GM10266 (cell line): ENCODE data around the gene STAC2.
A peak's percentile ranks its signal among the peaks of the same experiment; 100 is the strongest.

Experiments
- DNase-seq: peaks from one replicate; pipeline ENCODE4 v3.0.0; 2012; ENCODE audit errors: extremely low spot score
- CTCF ChIP-seq: IDR thresholded peaks from 2 replicates; pipeline ENCODE4 v1.5.1; 2012; ENCODE audit warnings: mild to moderate bottlenecking, low read depth; ENCODE audit not compliant: control insufficient read depth, insufficient read depth; ENCODE audit errors: missing control alignments

STAC2 gene

GRCh38 chr17:39246274-39246673 lies 20.5 kb upstream of the STAC2 start:
- no peak for TF ChIP-seq CTCF

GRCh38 chr17:39244600-39245570 lies 19.1 kb upstream of the STAC2 start:
- DNase-seq, result peak; percentile 79
- TF ChIP-seq CTCF, result peak; percentile 95

More at GRCh38 chr17:39246274-39246673, 20.5 kb upstream of the STAC2 start:
- no peak for DNase-seq

- no peak for TF ChIP-seq CTCF
- no peak for DNase-seq
Observed at GRCh38 chr17:39244016-39244599, 18.4 kb upstream of the STAC2 start.

GRCh38 chr17:39243155-39243554 lies 17.4 kb upstream of the STAC2 start:
- TF ChIP-seq CTCF, result no peak

GRCh38 chr17:39240631-39241030 lies 14.9 kb upstream of the STAC2 start:
- no peak for TF ChIP-seq CTCF
- no peak for DNase-seq

More at GRCh38 chr17:39243155-39243554, 17.4 kb upstream of the STAC2 start:
- no peak for DNase-seq

DNA sequence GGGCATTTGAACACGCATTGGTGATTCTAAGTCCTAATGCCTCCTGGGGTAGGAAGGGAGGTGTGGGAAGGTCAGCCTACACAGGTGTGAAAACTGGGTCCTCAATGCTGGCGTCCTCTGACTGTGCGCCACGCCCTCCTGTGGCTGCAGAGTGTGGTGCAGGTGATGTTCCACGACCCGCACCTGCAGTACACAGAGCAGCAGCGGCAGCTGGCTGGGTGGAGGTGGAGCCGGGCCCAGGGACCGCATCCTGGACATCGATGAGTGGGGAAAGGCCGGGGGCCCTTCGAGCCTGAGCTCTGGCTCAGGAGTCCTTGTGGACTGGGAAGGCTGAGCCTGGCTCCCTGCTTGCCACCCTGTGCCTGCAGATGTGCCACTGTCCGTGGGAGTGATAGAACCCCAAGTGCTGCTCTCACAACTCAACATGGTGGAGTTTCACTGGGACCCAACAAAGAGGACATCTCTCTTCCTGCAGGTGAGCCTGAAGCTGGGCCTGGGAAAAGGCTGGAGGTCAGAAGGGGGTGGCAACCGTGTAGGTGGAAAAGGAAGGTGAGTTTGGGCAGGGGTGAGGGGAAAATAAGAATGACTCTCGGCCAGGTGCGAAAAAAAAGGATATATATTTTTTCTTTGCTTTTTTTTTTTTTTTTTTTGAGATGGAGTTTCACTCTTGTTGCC lies 14.0 kb upstream of the STAC2 start:
- TF ChIP-seq CTCF, result peak; percentile 79
- peak; percentile 65 for DNase-seq
